Stimulated activated CD8-positive, alpha-beta memory T cell treated with anti-CD3 and anti-CD28 coated beads, Interleukin-12 subunit alpha, Interleukin-12 subunit beta, amount 100 ng/mL, for 4 hours (primary cell): Measurements from ENCODE around the gene WAC.
"Not testable (repeated sequence)": the region's sequence is repeated elsewhere in the genome, so short reads cannot be mapped to it uniquely, and the experiment has no call there.

Source experiments
- DNase-seq: peaks from one replicate; pipeline ENCODE4 v3.0.0-alpha.2; 2020; ENCODE audit warnings: low read depth

The WAC gene

GRCh38 chr10:28532337-28533185 is at the start of gene WAC:
Gene WAC, plus strand, starts transcription at chr10:28533118. Its CDS starts 462 bp downstream, at chr10:28533580.
- DNase-seq, result peak; percentile 94

- DNase-seq, result no peak
These were observed 43.7 kb upstream of the WAC start for GRCh38 chr10:28489206-28489605.

- DNase-seq, result not testable (repeated sequence)
These were observed 42.6 kb upstream of the WAC start for GRCh38 chr10:28490256-28490865.

- no peak for DNase-seq
These were observed 40.6 kb upstream of the WAC start for GRCh38 chr10:28492116-28492920.

- no peak for DNase-seq
These were observed 38.5 kb upstream of the WAC start for GRCh38 chr10:28494420-28494819.

GRCh38 chr10:28495084-28495483 is 37.8 kb upstream of the WAC start:
- DNase-seq, result no peak

GRCh38 chr10:28496017-28496416 is 36.9 kb upstream of the WAC start:
- no peak for DNase-seq

- no peak for DNase-seq
These were observed 36.4 kb upstream of the WAC start for GRCh38 chr10:28496481-28496961.

- no peak for DNase-seq
These were observed 35.4 kb upstream of the WAC start for GRCh38 chr10:28497313-28498126.

- DNase-seq, result not testable (repeated sequence)
These were observed 32.7 kb upstream of the WAC start for GRCh38 chr10:28500203-28500602.

GRCh38 chr10:28503114-28503513 is 29.8 kb upstream of the WAC start:
- DNase-seq, result no peak

GRCh38 chr10:28505359-28505959 is 27.5 kb upstream of the WAC start:
- DNase-seq, result no peak

- DNase-seq, result no peak
These were observed 24.5 kb upstream of the WAC start for GRCh38 chr10:28508304-28508925.

GRCh38 chr10:28509286-28509685 is 23.6 kb upstream of the WAC start:
- no peak for DNase-seq

GRCh38 chr10:28514648-28515047 is 18.3 kb upstream of the WAC start:
- DNase-seq, result no peak

- no peak for DNase-seq
These were observed 12.6 kb upstream of the WAC start for GRCh38 chr10:28520346-28520745.

- DNase-seq, result not testable (repeated sequence)
These were observed 12.1 kb upstream of the WAC start for GRCh38 chr10:28520828-28521227.

- not testable (repeated sequence) for DNase-seq
These were observed 11.0 kb upstream of the WAC start for GRCh38 chr10:28521961-28522360.

- no peak for DNase-seq
These were observed 9.1 kb upstream of the WAC start for GRCh38 chr10:28523725-28524252.

- no peak for DNase-seq
These were observed 2.2 kb upstream of the WAC start for GRCh38 chr10:28530751-28531150.

GRCh38 chr10:28533186-28533564 is 257 bp downstream of the WAC start:
- no peak for DNase-seq
